SK-N-SH treated with all-trans-retinoic acid at 6 μM for 48 hours (cell line): ENCODE data around the gene ANKRD2.

Experiments used
- ARNTL ChIP-seq: fragments of 450-650 bp; formaldehyde crosslinking; IDR thresholded peaks from 2 replicates; pipeline ENCODE4 v1.5.0; 2020; ENCODE audit warnings: low read depth, mild to moderate bottlenecking, moderate library complexity, borderline replicate concordance
- BACH2 ChIP-seq: fragments of 250-450 bp; sonication (Bioruptor Pico); IDR thresholded peaks from 2 replicates; pipeline ENCODE4 v1.9.0; 2021; ENCODE audit warnings: mild to moderate bottlenecking, borderline replicate concordance
- ESRRG ChIP-seq: fragments of 250-450 bp; sonication (Bioruptor Pico); IDR thresholded peaks from 2 replicates; pipeline ENCODE4 v1.6.1; 2021; ENCODE audit warnings: mild to moderate bottlenecking
- GLIS3 ChIP-seq: fragments of 250-450 bp; sonication (Bioruptor Pico); IDR thresholded peaks from 2 replicates; pipeline ENCODE4 v1.5.0; 2020; ENCODE audit warnings: mild to moderate bottlenecking, moderate library complexity
- RARB ChIP-seq: fragments of 250-450 bp; sonication (Bioruptor Pico); IDR thresholded peaks from 2 replicates; pipeline ENCODE4 v1.8.0; 2021; ENCODE audit warnings: mild to moderate bottlenecking, moderate library complexity
- TCF4 ChIP-seq: fragments of 250-450 bp; sonication (Bioruptor Pico); IDR thresholded peaks from 2 replicates; pipeline ENCODE4 v1.8.0; 2021; ENCODE audit warnings: mild to moderate bottlenecking, moderate library complexity, borderline replicate concordance
- ZFP3 ChIP-seq: fragments of 250-450 bp; sonication (Bioruptor Pico); IDR thresholded peaks from 2 replicates; pipeline ENCODE4 v1.5.0; 2020; ENCODE audit warnings: mild to moderate bottlenecking, moderate library complexity
- ZFP30 ChIP-seq: fragments of 450-650 bp; formaldehyde crosslinking; IDR thresholded peaks from 2 replicates; pipeline ENCODE4 v1.5.0; 2022; ENCODE audit warnings: mild to moderate bottlenecking, moderate library complexity
- ZNF70 ChIP-seq: fragments of 450-650 bp; formaldehyde crosslinking; IDR thresholded peaks from 2 replicates; pipeline ENCODE4 v1.5.0; 2020; ENCODE audit warnings: mild to moderate bottlenecking, moderate library complexity
- ZNF8 ChIP-seq: fragments of 450-650 bp; formaldehyde crosslinking; IDR thresholded peaks from 2 replicates; pipeline ENCODE4 v1.5.0; 2020; ENCODE audit warnings: mild to moderate bottlenecking, moderate library complexity
- TF ChIP-seq, protein P1 (sequence below): fragments of 250-450 bp; sonication (Bioruptor Pico); IDR thresholded peaks from 2 replicates; pipeline ENCODE4 v1.5.0; 2020; ENCODE audit warnings: mild to moderate bottlenecking, moderate library complexity
- TF ChIP-seq, protein P2 (sequence below): fragments of 250-450 bp; sonication (Bioruptor Pico); IDR thresholded peaks from 2 replicates; pipeline ENCODE4 v1.8.0; 2020; ENCODE audit warnings: mild to moderate bottlenecking, moderate library complexity, borderline replicate concordance

DNA sequence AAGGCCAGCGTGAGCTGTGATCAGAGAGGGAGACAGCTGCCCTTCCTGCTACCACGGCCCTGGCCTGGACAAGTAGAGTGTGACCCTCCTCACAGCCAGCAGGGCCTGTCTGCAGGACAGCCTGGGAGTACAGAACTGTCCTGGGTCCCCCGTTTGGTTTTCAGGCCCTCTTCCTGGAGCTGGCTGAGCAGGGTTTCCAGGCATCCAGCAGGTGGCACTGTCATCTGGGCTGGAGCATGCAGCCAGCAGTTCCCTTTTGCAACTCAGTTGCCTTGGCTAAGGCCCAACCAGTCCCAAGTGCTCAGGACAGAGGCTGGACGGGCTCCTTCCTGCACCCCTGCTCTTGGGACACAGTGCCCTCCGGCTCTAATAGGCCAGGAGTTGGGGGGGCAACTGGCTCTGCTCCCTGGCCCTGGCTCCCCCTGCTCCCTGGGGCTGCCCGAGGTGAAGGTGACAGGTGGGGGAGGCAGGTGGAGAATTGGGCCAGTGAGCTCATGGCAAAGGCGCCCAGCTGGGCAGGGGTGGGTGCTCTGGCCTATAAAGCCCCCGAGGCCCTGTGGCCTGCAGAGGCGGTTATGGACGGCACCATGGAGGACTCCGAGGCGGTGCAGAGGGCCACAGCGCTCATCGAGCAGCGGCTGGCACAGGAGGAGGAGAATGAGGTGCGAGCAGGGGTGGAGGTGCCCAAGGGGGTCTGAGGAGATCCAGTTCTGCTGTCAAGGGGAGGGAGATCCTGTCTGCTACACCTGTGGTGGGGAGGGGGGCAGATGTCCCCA, at the start of gene ANKRD2:
- TF ChIP-seq RARB (CRISPR knock-in tag) (no peak), TCF4 (no peak), ARNTL (no peak), ZFP30 (no peak), ZNF8 (CRISPR knock-in tag) (no peak), ZFP3 (CRISPR knock-in tag) (no peak), BACH2 (CRISPR knock-in tag) (no peak), ZNF70 (CRISPR knock-in tag) (no peak), ESRRG (CRISPR knock-in tag) (no peak), GLIS3 (CRISPR knock-in tag) (no peak)
- TF ChIP-seq, protein P1, sequence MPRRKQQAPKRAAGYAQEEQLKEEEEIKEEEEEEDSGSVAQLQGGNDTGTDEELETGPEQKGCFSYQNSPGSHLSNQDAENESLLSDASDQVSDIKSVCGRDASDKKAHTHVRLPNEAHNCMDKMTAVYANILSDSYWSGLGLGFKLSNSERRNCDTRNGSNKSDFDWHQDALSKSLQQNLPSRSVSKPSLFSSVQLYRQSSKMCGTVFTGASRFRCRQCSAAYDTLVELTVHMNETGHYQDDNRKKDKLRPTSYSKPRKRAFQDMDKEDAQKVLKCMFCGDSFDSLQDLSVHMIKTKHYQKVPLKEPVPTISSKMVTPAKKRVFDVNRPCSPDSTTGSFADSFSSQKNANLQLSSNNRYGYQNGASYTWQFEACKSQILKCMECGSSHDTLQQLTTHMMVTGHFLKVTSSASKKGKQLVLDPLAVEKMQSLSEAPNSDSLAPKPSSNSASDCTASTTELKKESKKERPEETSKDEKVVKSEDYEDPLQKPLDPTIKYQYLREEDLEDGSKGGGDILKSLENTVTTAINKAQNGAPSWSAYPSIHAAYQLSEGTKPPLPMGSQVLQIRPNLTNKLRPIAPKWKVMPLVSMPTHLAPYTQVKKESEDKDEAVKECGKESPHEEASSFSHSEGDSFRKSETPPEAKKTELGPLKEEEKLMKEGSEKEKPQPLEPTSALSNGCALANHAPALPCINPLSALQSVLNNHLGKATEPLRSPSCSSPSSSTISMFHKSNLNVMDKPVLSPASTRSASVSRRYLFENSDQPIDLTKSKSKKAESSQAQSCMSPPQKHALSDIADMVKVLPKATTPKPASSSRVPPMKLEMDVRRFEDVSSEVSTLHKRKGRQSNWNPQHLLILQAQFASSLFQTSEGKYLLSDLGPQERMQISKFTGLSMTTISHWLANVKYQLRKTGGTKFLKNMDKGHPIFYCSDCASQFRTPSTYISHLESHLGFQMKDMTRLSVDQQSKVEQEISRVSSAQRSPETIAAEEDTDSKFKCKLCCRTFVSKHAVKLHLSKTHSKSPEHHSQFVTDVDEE: no peak
- TF ChIP-seq, protein P2, sequence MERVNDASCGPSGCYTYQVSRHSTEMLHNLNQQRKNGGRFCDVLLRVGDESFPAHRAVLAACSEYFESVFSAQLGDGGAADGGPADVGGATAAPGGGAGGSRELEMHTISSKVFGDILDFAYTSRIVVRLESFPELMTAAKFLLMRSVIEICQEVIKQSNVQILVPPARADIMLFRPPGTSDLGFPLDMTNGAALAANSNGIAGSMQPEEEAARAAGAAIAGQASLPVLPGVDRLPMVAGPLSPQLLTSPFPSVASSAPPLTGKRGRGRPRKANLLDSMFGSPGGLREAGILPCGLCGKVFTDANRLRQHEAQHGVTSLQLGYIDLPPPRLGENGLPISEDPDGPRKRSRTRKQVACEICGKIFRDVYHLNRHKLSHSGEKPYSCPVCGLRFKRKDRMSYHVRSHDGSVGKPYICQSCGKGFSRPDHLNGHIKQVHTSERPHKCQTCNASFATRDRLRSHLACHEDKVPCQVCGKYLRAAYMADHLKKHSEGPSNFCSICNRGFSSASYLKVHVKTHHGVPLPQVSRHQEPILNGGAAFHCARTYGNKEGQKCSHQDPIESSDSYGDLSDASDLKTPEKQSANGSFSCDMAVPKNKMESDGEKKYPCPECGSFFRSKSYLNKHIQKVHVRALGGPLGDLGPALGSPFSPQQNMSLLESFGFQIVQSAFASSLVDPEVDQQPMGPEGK (CRISPR knock-in tag): no peak
